GM19372 (cell line): Measurements from ENCODE around the gene TUSC2.
"Not testable (repeated sequence)": the region's sequence is repeated elsewhere in the genome, so short reads cannot be mapped to it uniquely, and the experiment has no call there.

Experiments
- ATAC-seq: cut with Tn5 transposase; IDR thresholded peaks from one replicate; pipeline ENCODE4 v1.9.1; 2021; ENCODE audit warnings: mild to moderate bottlenecking, low read depth, moderate library complexity; ENCODE audit not compliant: unreplicated experiment

Gene TUSC2

DNA sequence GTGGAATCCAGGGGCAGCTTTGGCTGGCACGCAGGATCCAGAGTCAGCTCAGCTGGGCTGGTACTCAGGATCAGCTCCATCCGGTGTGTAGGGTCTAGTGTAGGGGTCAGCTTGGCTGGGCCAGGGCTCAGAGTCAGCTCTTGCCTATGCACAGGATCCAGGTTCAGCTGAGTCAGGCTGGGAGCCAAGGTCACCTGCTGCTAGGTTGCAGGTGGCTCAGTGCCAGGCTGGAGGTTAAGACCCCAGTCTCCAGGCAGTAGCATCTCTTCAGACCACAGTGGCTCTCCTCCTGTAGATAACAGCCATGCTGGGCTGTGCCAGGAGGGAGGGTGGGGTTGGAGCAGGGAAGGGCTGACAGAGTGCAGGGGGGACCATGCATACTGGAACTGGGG is 30.6 kb downstream of the TUSC2 start:
- no peak for ATAC-seq

GRCh38 chr3:50296721-50297383 is 31.2 kb downstream of the TUSC2 start:
- no peak for ATAC-seq

GRCh38 chr3:50295553-50296431 is 32.2 kb downstream of the TUSC2 start:
- ATAC-seq: no peak

DNA sequence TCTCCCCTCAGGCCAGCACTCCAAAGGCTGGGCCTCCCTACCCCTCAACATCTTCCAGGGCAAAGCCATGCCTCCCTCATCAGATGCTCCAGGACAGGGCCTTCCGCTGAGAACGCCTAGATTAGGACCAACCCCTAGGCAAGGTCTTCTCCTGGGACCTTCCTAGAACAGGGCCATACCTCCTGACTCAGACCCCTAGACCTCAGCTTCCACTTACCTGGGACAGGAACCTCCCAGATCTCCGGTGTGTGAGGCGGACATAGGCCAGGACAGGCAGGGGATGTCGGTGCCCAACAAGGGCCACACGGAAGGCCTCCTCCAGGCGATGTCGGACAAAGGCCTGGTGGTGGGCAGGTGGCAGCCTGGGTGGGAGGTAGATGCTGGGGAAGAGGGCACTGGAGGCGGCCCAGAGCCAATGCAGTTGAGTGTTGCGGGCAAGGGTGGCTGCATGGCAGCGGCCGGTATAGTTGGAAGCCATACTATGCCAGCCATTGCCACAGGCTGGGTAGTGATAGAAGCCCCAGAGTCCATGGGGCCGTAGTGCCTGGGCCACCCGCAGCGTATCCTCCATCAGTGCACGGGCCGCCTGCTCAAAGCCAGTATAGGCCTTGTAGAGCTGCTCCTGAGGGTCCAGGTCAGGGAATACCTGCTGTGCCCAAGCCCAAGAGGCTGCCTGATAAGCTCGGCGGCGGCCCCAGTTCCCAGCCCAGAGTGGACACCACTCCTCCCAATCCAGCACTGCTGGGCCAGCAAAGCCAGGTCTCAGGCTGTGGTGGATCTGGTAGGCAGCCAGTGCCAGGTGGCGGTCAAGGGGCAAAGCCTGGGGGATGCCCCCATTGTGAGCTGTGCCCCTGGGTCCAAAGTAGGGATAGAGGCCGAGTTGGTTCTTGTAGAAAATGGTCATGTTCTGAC is 33.3 kb downstream of the TUSC2 start:
- ATAC-seq: no peak

DNA sequence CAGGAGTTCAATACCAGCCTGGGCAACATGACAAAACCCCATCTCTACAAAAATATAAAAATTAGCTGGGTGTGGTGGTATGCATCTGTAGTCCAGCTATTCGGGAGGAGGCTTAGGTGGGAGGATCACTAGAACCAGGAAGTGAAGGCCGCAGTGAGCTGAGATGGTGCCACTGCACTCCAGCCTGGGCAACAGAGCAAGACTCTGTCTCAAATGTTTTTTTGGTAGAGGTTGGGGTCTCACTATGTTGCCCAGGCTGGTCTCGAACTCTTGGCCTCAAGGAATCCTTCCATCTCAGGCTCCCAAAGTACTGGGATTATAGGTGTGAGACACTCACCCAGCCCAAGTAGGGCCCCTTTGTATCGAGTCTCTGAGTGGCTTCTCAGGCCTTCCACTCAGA is 33.9 kb downstream of the TUSC2 start:
- no peak for ATAC-seq

GRCh38 chr3:50293079-50293801 is 34.8 kb downstream of the TUSC2 start:
- no peak for ATAC-seq

GRCh38 chr3:50292159-50293078 is 35.6 kb downstream of the TUSC2 start, which contains the start of gene IFRD2:
Gene IFRD2, minus strand, starts transcription at chr3:50292429. Its CDS starts 155 bp downstream, at chr3:50292274.
- peak; percentile 96 for ATAC-seq

DNA sequence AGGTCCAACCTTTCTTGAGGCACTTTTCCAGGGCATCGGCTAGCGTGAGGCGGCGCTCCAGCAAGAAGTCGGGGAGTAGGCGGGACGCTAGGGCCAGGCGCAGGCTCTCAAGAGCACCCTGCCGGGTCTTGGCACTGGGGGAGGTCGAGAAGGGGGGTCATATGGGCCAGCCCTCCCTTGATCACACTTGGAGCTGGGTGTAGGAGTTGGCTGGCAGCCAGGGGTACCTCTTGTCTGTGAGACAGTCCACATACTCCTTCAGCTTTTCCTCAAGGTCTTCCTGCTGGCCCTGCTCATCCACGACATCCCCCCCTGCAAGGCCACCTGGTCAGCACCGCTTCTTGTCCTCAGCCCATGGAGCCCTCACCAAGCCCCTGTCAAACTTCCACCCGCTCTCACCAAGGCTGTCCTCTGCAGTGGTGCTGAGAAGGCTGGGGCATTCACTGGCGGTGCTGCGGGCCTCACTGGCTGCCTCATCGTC is 37.8 kb downstream of the TUSC2 start:
- no peak for ATAC-seq

DNA sequence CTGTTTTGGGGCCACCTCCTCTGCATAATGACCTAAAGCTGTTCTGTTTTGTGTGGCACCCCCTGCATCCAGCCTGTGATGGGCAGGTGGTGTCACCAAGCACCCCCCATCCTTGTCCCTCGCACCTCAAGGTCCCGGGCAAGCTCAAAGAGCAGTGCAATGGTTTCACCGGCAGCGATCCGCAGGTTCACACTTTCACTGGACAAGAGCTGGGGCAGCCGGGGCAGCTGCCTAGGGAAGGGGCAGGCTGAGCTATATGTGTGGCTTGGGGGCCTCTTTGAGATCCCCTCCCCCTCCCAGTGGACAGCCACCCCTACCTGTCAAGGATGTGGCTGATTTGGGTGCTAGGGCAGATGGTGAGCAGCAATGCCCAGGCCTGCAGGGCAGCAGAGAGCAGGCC is 38.9 kb downstream of the TUSC2 start:
- ATAC-seq: no peak

- ATAC-seq: no peak
Observed at GRCh38 chr3:50288387-50289007, 39.5 kb downstream of the TUSC2 start.

- no peak for ATAC-seq
Observed at GRCh38 chr3:50287262-50287661, 40.8 kb downstream of the TUSC2 start.

GRCh38 chr3:50286322-50287227 is 41.4 kb downstream of the TUSC2 start:
- ATAC-seq: no peak

GRCh38 chr3:50284121-50284520 is 43.9 kb downstream of the TUSC2 start:
- not testable (repeated sequence) for ATAC-seq

DNA sequence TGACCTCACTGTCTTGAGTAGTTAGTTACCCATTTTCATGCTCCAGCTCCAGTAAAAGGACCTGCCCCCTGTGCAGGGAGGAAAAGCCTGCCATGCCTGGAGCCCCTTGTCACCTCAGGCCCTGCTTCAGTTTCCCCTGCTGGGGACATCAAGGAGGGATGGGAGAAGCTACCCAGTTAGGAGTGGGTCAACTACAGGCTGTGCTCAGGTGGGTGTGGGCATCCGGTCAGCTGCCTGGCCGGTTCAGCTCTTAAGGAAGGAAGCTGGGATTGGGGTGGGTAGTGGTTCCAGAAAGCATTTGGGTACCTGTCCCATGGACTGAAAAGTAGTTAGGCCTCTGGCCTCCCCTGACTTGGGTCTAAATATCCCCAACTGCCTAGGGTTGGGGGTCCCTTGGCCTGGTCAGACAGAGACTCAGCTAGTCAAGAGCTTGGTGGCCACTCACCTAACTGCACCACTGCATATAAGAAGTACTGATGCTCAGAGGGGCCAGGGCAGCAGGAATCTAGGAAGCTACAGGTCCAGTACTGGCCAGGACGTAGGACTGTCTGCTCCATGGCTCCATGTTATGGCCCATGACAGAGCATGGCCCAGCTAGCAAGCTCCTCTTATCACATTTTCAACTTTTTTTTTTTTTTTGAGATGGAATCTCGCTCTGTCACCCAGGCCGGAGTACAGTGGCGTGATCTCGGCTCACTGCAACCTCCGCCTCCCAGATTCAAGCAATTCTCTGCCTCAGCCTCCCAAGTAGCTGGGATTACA is 48.6 kb downstream of the TUSC2 start:
- no peak for ATAC-seq

GRCh38 chr3:50278880-50279224 is 49.2 kb downstream of the TUSC2 start, which contains the start of gene LSMEM2:
Gene LSMEM2, plus strand, starts transcription at chr3:50279087. Its CDS starts 27 bp downstream, at chr3:50279114.
- ATAC-seq: no peak

- no peak for ATAC-seq
Observed at GRCh38 chr3:50278123-50278879, 49.7 kb downstream of the TUSC2 start.
